NCI-H187 (cell line): ENCODE results near the gene CREM.

Source experiments
- DNase-seq, 2 experiments: peaks; one replicate each; lab custom pipeline; 2025; lab: John Stamatoyannopoulos, UW

Gene CREM

DNA sequence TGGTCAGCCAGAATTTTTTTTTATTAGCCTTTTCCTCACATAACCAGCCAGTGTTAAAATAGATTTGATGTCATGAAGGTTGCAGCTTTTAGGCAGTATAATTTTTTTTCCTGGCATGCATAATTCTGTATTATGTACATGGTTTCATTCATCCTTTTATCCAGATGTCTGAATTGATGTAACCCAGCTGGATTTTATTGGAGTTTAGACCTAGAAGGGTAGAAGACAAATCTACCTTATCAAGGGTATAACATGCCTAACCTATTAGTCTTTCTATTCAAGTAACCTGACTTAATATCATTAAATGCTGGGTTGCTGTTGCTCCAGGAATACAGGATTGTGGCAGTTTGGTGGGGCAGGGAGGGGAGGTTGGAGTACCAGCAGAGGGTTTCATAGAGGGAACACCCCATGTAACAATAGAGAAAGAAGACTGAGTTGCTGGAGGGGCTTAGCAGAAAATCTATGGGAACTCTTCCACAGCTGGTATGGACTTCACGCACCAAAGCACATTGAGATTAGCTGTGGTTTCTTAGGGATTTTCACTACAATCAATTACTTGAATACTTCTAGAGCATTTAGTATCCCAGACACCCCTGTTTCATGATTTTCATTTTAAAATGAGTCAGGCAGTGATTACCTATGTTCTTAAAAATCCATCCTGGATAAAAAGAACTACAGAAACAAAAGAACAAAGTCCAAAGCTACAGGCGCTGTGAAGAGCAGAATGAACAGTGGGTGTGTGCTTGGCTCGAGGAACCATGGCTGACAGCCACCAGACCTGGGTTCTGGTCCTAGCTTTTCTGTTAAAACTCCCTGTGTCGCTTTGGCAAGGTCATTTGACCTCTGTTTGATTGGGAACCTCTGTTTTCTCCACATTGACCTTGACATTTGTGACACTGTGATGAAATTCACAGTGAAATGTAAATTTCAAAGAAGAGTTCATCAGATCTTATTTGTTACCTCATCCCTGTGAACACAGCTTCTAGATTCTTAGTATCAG, 93.5 kb downstream of the CREM start:
- DNase-seq = no peak

DNA sequence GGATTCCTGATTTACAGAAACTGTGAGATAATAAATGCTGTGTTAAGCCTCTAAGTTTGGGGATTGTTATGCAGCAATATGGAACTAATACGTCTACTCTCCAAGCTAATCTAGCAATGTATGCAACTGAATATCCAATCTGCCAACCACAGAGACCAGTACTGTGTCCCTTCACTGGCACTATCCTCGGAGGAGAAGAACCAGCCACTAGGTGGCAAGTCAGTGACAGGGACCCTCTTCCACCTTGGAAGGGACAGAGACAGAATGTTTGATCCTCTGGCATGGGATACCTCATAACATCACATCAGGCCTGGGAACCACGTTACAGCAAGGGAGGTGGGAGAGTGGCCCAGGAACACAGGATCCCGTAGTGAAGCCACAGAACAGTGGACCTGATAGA, 96.4 kb downstream of the CREM start:
- no peak for DNase-seq

DNA sequence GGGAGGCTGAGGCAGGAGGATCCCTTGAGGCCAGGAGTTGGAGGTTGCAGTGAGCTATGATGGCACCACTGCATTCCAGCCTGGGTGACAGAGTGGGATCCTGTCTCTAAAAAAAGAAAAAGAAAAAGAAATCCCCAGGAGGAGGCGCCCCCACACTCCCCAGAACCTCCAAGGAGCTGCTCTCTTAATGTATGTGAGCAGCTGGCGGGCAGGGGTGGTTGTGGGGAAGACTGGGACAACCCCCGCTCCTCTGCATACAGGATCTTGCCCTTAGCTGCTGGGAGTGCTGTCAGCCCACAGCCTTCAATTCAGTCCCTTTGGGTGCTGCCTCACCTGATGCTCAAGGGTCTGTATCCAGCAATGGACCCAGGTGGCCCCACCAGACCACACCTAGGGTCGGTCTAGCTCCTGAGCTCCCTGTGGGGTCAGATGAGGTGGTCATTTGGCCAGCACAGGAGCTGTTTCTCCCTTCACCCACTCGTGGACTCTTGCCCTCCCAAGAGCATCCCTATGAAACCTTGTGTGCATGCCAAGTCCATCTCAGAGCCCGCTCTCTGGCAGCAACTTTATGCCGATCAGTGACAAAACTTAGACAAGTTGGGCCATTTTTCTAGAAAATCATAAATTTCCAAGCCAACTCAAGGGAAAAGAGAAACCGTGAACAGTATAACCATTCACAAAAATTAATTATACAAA, 97.5 kb downstream of the CREM start:
- DNase-seq = no peak

DNA sequence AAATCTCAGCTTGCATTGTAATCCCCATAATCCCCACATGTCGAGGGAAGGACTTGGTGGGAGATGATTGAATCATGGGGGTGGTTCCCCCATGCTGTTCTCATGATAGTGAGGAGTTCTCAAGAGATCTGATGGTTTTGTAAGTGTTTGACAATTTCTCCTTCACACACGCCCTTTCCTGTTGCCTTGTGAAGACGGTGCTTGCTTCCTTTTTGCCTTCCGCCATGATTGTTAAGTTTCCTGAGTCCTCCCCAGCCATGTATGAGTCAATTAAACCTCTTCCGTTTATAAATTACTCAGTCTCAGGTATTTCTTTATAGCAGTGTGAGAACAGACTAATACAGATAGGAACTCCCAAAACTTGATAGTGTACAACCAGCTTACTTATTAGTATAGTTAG, 98.6 kb downstream of the CREM start:
- no peak for DNase-seq

DNA sequence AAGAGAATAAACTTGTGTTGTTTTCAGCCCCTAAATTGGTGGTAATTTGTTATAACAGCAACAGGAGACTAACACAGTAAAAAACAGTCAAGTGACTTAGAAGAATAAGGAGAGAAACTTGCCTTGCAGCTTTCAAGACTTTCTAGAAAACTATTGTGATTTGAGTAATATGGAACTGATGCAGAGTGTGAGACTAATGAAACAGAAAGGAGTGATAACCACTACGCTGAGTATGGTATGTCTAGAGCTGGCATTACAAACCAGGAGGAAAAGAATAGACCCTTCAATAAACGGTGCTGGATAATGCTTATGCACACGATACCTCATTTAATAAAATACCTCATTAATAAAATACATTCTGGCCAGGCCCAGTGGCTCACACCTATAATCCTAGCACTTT, 99.9 kb downstream of the CREM start:
- no peak for DNase-seq

DNA sequence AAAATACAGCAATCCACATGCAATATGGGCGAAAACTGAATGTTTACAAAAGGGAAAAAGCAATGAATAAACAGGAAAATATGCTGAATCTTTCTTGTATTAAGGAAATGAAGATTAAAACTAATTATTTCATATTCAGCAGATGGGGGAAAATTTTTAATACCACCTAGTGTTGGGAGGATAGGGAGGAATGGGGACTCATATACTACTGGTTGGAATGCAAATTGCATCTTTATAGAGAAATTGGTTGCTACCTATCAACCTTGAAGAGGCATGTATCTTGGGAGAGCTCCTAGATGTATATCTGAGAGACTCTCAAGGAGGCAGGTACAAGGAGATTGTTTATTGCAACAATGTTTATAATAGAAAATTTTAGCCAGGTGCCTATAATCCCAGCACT, 101.4 kb downstream of the CREM start:
- DNase-seq = no peak

DNA sequence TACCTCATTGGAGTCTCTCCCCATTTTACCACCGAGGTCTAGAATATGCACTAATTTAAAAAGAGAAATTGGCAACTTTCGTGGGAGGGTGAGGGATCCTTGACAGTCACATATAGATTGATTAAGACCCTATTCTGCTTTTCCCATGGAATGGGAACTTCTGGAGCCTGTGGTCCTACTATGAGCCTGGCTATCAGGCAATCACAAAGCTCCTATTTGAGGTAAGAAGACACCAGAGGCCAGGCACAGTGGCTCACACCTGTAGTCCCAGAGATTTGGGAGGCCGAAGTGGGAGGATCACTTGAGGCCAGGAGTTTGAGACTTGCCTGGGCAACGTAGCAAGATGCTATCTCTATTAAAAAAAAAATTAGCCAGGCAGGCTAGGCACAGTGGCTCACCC, 105.0 kb downstream of the CREM start:
- DNase-seq = no peak

DNA sequence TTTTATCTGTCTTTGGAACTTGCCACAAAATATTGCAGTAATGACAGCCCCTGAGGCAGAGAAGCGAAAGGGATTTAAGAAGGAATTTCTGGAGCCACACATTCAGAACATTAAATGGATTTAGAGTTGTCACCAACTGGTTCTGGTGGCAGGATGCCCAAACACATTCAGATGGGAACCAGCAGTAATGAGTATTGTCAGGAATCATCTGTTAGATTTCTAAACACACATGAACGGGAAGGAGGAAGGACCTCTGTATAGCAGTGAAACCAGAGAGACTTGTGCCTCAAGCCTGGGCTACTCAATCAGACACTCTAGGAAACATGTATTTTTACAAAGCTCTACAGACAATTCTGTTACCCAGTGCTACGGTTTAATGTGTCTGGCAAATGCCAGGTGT, 105.9 kb downstream of the CREM start:
- DNase-seq = no peak

DNA sequence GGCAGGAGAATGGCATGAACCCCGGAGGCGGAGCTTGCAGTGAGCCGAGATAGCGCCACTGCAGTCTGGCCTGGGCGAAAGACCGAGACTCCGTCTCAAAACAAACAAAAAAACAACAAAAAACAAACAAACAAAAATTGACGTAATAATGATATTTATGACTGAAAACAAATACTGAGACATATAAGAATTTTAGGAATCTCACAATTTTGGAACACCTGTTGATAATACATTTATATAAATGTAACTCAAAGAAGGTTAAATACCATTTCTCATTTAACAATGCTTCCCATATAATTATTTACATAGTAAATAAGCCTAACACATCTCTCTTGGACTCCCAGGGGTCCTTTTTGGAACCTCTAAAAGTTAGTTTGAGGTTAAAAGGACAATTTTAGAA, 107.4 kb downstream of the CREM start:
- no peak for DNase-seq

DNA sequence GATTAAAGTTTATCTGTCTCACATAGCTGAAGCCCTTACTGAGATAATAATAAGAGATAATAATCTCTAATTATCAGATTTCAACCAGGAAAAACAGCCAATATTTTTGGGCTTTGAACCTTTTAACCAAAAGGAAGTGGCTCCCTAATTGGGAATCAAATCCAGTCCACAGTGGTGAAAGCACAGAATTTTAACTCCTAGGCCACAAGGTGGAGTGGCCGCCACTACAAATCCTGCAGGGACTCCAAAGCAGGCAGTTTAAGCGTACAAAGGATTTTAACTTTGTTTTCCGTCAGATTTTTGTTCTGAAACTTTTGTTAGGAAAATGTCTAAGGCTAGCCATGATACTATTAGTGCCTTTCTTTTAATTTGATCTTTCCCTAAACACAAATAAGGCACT, 110.1 kb downstream of the CREM start:
- no peak for DNase-seq

DNA sequence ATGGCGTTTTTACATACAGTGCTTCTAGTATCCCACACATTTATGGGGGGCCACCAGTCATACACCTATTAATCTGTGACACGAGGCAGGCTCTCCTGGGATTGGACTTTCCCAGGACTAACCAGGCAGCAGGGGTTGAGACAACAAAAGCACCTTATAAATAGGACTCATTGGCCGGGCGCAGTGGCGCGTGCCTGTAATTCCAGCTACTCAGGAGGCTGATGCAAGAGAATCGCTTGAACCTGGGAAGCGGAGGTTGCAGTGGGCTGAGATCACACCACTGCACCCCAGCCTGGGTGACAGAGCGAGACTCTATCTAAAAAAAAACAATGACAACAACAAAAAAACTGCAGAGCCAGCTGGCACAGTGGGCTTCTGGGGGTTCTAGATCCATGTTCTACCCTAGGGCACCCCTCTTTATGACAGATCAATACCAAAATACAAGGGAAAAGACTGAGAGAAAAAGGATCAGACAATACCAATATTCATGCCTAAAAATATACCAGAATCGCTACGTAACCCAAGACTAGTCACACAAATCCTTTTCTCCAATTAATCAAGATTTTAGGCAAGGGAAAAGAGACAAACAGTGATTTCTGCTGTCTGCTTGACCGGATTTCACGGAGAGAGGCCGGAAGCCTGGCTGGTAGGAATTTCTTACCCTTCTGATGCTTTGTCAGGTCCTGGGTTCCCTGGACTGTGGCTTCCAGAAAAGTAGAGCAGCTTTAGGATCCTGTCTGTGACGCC, 111.3 kb downstream of the CREM start:
- no peak for DNase-seq

DNA sequence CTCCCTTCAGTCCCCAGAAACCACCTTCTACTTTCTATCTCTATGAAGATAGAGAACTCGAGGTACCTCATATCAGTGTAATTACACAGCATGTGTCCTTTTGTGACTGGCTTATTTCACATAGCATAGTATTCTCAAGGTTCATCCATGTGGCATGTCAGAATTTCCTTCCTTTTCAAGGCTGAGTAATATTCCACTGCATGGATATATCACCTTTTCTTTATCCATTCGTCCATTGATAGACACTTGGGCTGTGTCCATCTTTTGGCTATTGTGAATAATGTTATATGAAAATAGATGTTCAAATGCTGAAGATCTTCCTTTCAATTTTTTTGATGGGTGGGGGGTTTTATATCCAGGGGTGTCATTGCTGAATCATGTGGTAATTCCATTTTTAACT, 117.9 kb downstream of the CREM start:
- DNase-seq = no peak

DNA sequence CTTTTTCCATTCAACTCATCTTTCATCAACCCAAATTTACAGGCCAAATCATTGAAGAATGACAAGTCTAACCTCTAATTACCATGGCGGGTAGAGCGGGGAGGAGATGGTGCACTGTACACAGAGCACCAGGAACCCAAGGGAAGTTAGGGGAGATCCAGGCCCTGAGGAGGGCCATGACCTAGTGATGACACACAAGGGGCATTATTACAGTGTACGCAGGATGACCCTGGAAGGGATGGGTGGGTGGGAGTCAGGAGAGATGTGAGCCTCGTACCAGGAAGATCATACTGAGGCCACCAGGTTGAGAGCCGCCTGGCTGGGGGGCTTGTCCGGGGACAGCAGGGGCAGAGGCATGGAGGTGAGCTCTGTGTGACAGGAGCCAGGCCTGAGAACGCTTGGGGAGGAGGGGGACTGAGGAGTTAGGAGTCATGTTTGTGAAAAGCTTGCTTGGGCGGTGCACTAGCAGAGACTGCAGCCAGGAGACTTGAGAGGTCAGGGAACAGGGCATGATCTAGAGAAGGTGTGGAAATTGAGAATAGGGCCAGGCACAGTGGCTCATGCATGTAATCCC, 120.2 kb downstream of the CREM start:
- DNase-seq = no peak

DNA sequence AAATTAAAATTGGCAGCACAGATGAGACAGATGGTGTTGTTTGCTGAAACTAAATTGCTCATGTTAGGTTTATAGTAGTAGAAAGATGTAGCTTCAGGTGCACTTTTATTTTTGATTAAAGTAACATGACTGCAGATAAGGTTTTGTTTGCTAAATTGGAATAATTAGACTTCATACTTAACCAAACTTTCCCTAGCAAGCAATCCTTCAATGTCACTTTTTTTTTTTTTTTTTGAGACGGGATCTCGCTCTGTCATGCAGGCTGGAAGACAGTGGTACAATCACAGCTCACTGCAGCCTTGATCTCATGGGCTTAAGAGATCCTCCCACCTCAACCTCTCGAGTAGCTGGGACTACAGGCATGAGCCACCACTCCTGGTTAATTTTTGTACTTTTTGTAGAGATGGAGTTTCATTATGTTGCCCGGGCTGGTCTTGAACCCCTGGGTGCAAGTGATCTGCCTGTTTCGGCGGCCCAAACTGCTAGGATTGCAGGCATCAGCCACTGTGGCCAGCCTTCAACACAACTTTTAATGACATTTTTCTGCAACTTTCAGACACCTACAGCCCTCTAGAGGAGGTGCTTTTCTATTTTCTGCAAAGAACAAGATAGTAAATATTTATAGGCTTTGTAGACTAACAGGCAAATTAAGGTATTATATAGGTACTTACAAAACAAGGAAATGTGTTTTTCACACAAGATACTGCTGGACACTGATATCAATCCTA, 124.9 kb downstream of the CREM start:
- DNase-seq = no peak

DNA sequence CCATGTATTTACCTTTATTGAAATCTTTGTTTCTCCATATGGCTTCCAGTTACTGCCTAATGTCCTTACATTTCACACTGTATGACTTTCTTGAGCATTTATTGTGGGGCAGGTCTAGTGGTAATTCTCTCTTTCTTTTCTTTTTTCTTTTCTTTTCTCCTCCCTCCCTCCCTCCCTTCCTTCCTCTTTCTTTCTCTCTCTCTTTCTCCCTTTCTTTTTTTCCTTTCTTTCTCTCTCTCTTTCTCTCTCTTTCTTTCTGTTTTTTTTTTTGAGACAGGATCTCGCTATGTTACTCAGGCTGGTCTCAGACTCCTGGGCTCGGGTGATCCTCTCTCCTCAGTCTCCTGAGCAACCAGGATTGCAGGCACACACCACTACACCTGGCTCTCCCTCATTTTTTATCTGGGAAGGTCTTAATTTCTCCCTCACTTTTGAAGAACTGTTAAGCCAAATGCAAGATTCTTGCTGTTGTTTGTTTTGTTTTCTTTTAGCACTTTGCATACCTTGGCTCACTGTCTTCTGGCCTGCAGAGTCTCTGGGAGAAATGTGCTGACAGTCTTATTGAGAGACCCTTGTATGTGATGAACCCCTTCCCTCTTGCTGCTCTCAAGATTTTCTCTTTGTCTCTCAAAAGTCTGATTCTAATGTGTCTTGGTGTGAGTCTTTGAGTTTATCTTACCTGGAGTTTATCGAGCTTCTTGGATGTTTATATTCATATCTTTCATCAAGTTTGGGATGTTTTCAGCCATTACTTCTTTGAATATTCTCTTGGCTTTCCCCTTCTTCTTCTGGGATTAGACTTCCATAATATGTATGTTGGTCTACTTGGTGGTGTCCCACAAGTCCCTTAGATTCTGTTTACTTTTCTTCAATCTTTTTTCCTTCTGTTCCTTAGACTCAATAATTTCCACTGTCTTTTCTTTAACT, 130.7 kb downstream of the CREM start:
- DNase-seq = no peak

DNA sequence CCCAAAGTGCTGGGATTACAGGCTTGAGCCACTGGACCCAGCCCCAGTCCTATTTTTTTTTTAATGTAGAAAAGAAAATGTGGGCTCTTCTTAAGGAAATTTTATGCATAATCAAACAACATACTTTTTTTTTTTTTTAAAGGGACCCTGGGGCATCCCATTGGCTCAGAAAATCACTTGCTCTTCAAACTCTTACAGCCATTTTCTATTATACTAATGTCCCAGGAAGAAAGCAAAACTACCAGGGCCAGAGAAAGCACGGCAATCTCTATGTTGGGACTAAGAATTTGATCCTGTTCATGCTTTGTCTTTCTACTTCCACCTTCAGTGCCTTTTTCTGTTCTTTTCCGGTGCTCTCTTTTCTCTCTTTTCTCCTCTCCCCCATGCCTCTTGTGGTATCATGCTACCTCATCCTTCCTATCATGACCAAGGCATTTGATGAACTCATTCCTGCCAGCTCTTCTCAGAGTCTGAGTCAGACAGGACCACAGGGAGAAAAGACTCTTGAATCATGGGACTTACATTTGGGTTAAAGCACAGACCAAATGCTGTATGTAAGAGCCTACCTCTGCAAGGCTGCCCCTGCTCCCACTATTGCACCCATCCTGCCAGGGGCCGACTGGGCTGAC, 133.2 kb downstream of the CREM start:
- no peak for DNase-seq

DNA sequence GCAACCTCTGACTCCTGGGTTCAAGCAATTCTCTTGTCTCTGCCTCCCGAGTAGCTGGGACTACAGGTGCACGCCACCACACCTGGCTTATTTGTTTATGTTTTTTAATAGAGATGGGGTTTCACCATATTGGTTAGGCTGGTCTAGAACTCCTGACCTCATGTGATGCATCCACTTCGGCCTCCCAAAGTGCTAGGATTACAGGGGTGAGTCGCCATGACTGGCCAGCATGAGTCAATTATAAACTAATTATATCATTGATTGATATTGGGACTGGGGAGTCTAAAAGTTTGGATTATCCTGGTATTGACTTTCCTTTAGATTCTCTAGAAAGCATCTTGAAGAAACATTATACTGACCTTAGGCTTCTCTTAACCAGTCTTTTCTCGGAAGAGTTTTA, 135.8 kb downstream of the CREM start:
- DNase-seq = no peak
